Gastrocnemius medialis (tissue), 4 donors: ENCODE measurements around the gene FAM174C. TPM values are rescaled to one million over a fixed set of nuclear protein-coding genes. Genes with fewer than 3 reads are reported as not detected.

Experiments
- ATAC-seq, 2 donors: fragments of 150-250 bp; one replicate each; pipeline ENCODE4 v1.9.1; 2016
- DNase-seq, 2 donors: peaks; one replicate each; pipeline ENCODE4 v3.0.0-alpha.2; 2019
- H3K27ac ChIP-seq, 4 donors: fragments of 200-600 bp; sonication (generic); 1 replicate in 1 of 4; 2 replicates in 3 of 4; pipeline ENCODE4 v1.5.1; 2016 to 2018; ENCODE audit warnings: mild to moderate bottlenecking in 2 of 4, moderate library complexity in 1 of 4
- H3K27me3 ChIP-seq, 3 donors: fragments of 200-600 bp; sonication (generic) in 2 of 3; 1 replicate in 1 of 3; 2 replicates in 2 of 3; pipeline versions ENCODE4 v1.5.1 to v1.6.0; 2016 to 2019; ENCODE audit warnings: mild to moderate bottlenecking in 1 of 3, moderate library complexity in 1 of 3
- H3K36me3 ChIP-seq, 2 donors: fragments of 200-600 bp; sonication (generic) in 1 of 2; one replicate each; pipeline ENCODE4 v1.5.1; 2017 to 2018
- H3K4me1 ChIP-seq, 2 donors: fragments of 200-600 bp; sonication (generic) in 1 of 2; one replicate each; pipeline ENCODE4 v1.5.1; 2016 to 2017; ENCODE audit warnings: mild to moderate bottlenecking in 2 of 2
- H3K4me3 ChIP-seq, 4 donors: fragments of 200-600 bp; sonication (generic) in 3 of 4; 1 replicate in 1 of 4; 2 replicates in 3 of 4; pipeline ENCODE4 v1.5.1; 2016 to 2019; ENCODE audit warnings: mild to moderate bottlenecking in 2 of 4
- H3K9me3 ChIP-seq, 3 donors: fragments of 200-600 bp; sonication (generic) in 2 of 3; 1 replicate in 1 of 3; 2 replicates in 2 of 3; pipeline ENCODE4 v1.5.1; 2016 to 2019
- POLR2A ChIP-seq, 2 donors: fragments of 450-650 bp; IDR thresholded peaks; one replicate each; pipeline ENCODE4 v1.6.1; 2017; ENCODE audit warnings: antibody characterized with exemption in 2 of 2, mild to moderate bottlenecking in 2 of 2, moderate library complexity in 2 of 2
- in situ Hi-C, 4 donors: fragments of 200-750 bp; cut with MboI; loops; one replicate each; pipeline versions ENCODE4 v1.15.0 to v1.8.0; 2017; ENCODE audit warnings: low sequenced_read_pairs in 4 of 4
- intact Hi-C: fragments of 100-400 bp; cut with DNase I; formaldehyde crosslinking; loops from one replicate; pipeline ENCODE4 v1.15.1; 2023; ENCODE audit warnings: low total_unique reads
- total RNA-seq, 4 donors: library from RNA; depleted of rRNA; stranded (reverse); fragments of >200 nt; gene quantifications; one replicate each; pipeline versions ENCODE4 v1.1.0 to v1.2.3, GENCODE V29; 2016
- TF ChIP-seq, protein P1 (sequence below), 5 experiments: fragments of 450-650 bp in 3 of 5; fragments of 200-600 bp in 2 of 5; sonication (generic) in 2 of 5; IDR thresholded peaks in 4 of 5; conservative IDR thresholded peaks in 1 of 5; 1 replicate in 4 of 5; 2 replicates in 1 of 5; pipeline ENCODE4 v1.5.1; 2016 to 2019; ENCODE audit warnings: antibody characterized with exemption in 5 of 5, mild to moderate bottlenecking in 3 of 5, moderate library complexity in 3 of 5

FAM174C gene
- total RNA-seq, 4 donors from 2014 or later, result 18.7 to 36.7 (median 28.7) TPM

GRCh38 chr19:1249990-1250436, 25.3 kb upstream of the FAM174C start:
- in situ Hi-C loops (no loop called here), intact Hi-C loops (loop anchor here (1.0 to 10.0 kb wide), 3 partner anchors 11 to 915 kb away; partner anchors contain the start of gene DOT1L)
- TF ChIP-seq, protein P1, sequence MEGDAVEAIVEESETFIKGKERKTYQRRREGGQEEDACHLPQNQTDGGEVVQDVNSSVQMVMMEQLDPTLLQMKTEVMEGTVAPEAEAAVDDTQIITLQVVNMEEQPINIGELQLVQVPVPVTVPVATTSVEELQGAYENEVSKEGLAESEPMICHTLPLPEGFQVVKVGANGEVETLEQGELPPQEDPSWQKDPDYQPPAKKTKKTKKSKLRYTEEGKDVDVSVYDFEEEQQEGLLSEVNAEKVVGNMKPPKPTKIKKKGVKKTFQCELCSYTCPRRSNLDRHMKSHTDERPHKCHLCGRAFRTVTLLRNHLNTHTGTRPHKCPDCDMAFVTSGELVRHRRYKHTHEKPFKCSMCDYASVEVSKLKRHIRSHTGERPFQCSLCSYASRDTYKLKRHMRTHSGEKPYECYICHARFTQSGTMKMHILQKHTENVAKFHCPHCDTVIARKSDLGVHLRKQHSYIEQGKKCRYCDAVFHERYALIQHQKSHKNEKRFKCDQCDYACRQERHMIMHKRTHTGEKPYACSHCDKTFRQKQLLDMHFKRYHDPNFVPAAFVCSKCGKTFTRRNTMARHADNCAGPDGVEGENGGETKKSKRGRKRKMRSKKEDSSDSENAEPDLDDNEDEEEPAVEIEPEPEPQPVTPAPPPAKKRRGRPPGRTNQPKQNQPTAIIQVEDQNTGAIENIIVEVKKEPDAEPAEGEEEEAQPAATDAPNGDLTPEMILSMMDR (IDR thresholded peaks at IDR 0.05 in 4 of 5, conservative IDR thresholded peaks at IDR 0.05 in 1 of 5), result peak in 1 of 5 experiments; percentile 9
- no peak for TF ChIP-seq POLR2A (IDR thresholded peaks at IDR 0.05)

GRCh38 chr19:1250437-1251260, 24.7 kb upstream of the FAM174C start:
- intact Hi-C loops, result no loop called here

More at GRCh38 chr19:1249990-1250436, 25.3 kb upstream of the FAM174C start:
- peak overlapping the region; percentile 94 to 99 (median 96) for H3K27ac ChIP-seq
- DNase-seq, result no peak
- peak overlapping the region; percentile 69 to 87 (median 84) for H3K4me3 ChIP-seq
- peaks cover 51 to 67% of the 10 kb centered on the region in 2 donors for H3K4me1 ChIP-seq
- H3K27me3 ChIP-seq, result no peaks in the 10 kb centered on the region
- no peaks in the 10 kb centered on the region for H3K9me3 ChIP-seq
- H3K36me3 ChIP-seq, result peaks cover 0 to 23% of the 10 kb centered on the region in 2 donors
- no peak for ATAC-seq

DNA sequence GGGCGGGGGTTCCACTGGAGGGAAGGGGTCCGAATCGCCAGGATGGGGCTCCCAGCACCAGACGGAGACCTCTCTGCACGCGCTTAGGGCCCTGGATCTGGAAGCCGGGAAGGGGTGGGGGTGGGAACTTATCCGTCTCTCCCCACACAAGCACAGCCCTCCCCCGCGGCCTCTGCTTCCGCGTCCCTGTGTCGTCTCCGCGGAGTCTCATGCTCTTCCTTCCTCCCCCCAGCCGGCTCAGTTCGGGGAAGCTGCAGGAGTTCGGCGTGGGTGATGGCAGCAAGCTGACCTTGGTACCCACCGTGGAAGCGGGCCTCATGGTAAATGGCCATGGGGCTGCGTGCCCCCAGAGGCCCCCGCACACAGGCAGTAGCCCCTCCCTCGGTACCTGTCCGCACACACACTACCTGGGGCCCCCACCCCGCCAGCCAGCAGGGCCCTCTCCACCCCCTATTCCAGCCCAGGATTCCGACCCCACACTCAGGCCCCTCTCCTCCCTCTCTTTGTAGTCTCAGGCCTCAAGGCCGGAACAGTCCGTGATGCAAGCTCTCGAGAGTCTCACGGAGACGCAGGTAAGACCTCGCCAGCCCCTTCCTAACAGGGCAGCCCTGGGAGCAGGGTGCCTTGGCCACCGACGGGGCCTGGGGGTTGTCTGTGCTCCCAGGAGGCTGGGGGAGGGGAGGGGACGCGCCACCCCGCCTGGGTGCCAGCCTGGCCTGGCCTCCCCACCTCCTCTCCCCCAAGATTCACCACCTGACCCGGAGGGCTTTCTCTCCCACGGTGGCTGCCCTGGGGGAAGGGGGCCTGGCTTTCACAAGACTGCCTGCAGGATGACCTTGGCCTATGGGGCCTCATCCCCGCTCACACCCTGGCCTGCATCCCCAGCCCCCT, 23.8 kb upstream of the FAM174C start:
- peaks cover 48 to 64% of the 10 kb centered on the region in 2 donors for H3K4me1 ChIP-seq
- TF ChIP-seq, protein P1 (IDR thresholded peaks at IDR 0.05 in 4 of 5, conservative IDR thresholded peaks at IDR 0.05 in 1 of 5), result no peak
- peak in 1 of 2 donors; percentile 24 for TF ChIP-seq POLR2A (IDR thresholded peaks at IDR 0.05)
- no peak for ATAC-seq
- no peaks in the 10 kb centered on the region for H3K27me3 ChIP-seq
- H3K9me3 ChIP-seq, result no peaks in the 10 kb centered on the region
- intact Hi-C loops, result no loop called here
- peaks cover 0 to 38% of the 10 kb centered on the region in 2 donors for H3K36me3 ChIP-seq
- in situ Hi-C loops, result no loop called here
- H3K27ac ChIP-seq, result peak overlapping the region; percentile 94 to 99 (median 96)
- peak; percentile 61 to 79 for DNase-seq
- H3K4me3 ChIP-seq, result peak overlapping the region; percentile 69 to 85 (median 84)

More at GRCh38 chr19:1250437-1251260, 24.7 kb upstream of the FAM174C start:
- Histone ChIP-seq H3K4me3 (peak overlapping the region; percentile 69 to 85 (median 84)), H3K27ac (peak overlapping the region; percentile 94 to 99 (median 96)), H3K9me3 (no peaks in the 10 kb centered on the region), H3K36me3 (peaks cover 0 to 29% of the 10 kb centered on the region in 2 donors), H3K27me3 (no peaks in the 10 kb centered on the region), H3K4me1 (peaks cover 48 to 66% of the 10 kb centered on the region in 2 donors)
- DNase-seq (peak in 1 of 2 donors; percentile 59), ATAC-seq (no peak)
- in situ Hi-C loops, result no loop called here
- TF ChIP-seq, protein P1 (IDR thresholded peaks at IDR 0.05 in 4 of 5, conservative IDR thresholded peaks at IDR 0.05 in 1 of 5), result no peak
- no peak for TF ChIP-seq POLR2A (IDR thresholded peaks at IDR 0.05)

DNA sequence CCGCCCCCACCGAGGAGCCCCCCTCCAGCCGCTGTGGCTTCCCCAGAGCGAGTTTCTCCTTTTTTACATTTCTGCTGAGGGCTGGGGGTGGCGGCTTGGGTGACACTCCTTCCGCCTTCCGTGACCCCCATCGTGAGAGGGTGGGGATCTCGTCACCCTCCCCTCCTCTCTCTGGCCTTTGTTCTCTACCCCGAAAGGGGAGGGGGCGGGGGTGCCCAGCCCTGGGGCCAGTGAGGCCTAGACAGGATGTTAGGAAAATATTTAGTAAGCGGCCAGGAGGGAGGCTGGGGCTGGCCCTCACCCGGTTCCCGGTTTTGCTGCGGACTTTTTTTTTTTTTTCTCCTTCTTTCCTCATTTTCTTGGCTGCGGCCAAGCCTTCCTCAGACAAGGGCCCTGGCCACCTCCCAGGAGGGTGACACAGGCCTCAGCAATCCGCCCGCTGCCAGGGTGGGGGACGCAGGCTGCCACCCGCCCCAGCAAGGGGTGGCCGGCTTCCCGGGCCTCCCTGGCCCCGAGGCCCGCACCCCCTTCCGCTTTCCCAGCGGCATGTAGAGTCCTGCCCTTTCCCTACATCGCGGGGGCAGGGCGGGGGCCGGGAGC, 23.0 kb upstream of the FAM174C start:
- Histone ChIP-seq H3K27me3 (no peaks in the 10 kb centered on the region), H3K27ac (peak overlapping the region; percentile 94 to 99 (median 96)), H3K4me1 (peaks cover 40 to 58% of the 10 kb centered on the region in 2 donors), H3K4me3 (peak overlapping the region; percentile 69 to 85 (median 84)), H3K9me3 (no peaks in the 10 kb centered on the region), H3K36me3 (peaks cover 0 to 46% of the 10 kb centered on the region in 2 donors)
- DNase-seq, result peak; percentile 80 to 93
- intact Hi-C loops (no loop called here), in situ Hi-C loops (no loop called here)
- TF ChIP-seq, protein P1 (IDR thresholded peaks at IDR 0.05 in 4 of 5, conservative IDR thresholded peaks at IDR 0.05 in 1 of 5), result no peak
- peak in 1 of 2 donors; percentile 5 for TF ChIP-seq POLR2A (IDR thresholded peaks at IDR 0.05)
- peak; percentile 1 to 11 for ATAC-seq
